ENCODE results near the gene ZNF827. TPM values are rescaled to one million over a fixed set of nuclear protein-coding genes. Genes with fewer than 3 reads are reported as not detected.

ZNF827 gene
- total RNA-seq, 1 donor from 2014 or later: 23.8 TPM

DNA sequence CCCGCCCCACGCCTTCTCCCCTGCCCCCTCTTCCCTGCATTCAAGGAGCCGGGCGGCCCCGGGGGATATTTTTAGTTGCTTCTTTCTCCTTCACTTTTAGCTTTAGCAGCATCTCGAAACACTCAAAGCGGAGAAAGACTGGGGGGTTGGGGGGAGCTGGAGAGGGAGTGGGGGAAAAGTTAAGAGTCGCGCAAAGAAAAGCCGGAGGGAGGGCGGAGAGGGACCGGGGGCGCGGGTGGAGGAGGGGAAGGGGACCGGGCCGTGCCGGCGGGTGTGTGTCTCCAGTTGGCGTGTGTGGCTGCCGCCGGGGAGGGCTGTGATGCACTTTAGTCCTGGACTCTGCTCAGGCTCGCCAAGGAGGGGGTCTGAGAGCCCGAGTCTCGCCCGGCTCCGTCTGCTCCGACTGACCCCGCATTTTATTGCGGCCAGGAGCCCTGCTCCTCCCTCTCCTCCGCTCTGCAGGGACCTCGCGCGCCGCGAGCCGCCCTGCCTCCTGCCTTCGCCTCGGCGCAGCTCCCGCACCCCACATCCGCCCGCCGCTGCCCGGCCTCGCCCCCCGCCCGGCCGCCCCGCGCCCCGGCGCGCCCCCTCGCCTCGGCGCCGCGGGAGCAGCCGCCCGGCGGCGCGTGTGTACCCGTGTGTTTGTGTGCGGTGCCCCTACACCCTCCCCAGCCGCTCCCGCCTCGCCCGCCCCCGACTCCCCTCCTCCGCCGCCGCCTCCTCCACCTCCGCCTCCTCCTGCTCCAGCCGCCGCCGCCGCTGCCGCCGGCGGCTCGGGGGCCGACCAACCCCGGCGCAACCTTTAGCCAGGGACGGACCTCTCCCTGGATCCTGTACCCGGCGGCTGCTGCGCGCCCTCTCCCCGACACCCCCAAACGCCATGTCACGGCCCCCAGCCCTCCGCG, 1.4 kb downstream of the ZNF827 start:
- peak overlapping the region; percentile 97 for H3K27ac Mint-ChIP-seq (ENCODE audit: unreplicated experiment)
- TF ChIP-seq, protein P1, sequence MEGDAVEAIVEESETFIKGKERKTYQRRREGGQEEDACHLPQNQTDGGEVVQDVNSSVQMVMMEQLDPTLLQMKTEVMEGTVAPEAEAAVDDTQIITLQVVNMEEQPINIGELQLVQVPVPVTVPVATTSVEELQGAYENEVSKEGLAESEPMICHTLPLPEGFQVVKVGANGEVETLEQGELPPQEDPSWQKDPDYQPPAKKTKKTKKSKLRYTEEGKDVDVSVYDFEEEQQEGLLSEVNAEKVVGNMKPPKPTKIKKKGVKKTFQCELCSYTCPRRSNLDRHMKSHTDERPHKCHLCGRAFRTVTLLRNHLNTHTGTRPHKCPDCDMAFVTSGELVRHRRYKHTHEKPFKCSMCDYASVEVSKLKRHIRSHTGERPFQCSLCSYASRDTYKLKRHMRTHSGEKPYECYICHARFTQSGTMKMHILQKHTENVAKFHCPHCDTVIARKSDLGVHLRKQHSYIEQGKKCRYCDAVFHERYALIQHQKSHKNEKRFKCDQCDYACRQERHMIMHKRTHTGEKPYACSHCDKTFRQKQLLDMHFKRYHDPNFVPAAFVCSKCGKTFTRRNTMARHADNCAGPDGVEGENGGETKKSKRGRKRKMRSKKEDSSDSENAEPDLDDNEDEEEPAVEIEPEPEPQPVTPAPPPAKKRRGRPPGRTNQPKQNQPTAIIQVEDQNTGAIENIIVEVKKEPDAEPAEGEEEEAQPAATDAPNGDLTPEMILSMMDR (IDR thresholded peaks at IDR 0.05): no peak
- no peaks in the 10 kb centered on the region for H3K36me3 Mint-ChIP-seq (ENCODE audit: low read depth)
- DNase-seq (ENCODE audit: low spot score): peak; percentile 90
- no peaks in the 10 kb centered on the region for H3K9me3 Mint-ChIP-seq (ENCODE audit: low read depth)
- peaks cover 53% of the 10 kb centered on the region for H3K4me1 Mint-ChIP-seq (ENCODE audit: low read depth)
- no peaks in the 10 kb centered on the region for H3K27me3 Mint-ChIP-seq (ENCODE audit: low read depth)
- H3K4me3 Mint-ChIP-seq (ENCODE audit: unreplicated experiment): peak overlapping the region; percentile 98

DNA sequence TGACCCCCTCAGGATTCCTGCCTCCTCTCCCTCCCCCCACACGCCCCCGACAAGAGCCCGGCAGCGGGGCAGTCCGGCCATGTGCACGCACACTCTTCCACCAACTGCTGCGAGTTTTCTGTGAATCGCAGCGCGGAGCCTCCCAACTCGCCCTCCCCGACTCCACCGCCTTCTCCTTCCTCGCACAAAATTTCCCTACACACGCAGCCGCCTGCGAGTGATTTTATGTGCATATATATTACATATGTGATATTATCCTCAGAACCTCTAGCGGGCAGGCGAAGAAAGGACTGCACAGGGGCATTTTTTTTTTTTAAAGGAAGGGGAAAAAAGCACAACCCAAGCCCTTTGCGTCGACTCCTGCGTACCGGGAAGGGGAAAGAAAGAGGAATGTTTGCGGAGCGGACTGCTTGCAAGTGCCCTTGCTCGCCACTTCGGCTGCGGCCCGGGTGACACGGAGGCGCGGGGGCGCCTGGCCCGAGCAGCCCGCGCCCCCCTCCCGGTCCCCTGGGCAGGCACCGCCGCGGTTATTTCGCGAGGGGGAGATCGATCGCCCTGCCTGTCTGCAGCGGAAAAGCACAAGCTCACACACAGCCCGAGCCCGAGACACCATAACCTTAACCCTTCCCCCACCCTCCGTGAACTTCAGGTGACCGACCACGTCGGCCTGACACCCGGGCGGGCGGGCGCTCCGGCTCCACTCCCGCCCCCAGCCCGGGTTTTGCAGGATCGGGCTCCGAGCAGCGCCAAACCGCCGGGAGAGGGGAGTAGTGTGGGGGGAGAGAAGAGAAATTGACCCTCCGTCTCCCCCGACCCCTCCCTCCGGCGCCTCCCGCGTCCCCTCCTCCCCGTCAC, 2.3 kb downstream of the ZNF827 start:
- no peaks in the 10 kb centered on the region for H3K9me3 Mint-ChIP-seq (ENCODE audit: low read depth)
- H3K4me3 Mint-ChIP-seq (ENCODE audit: unreplicated experiment): peak overlapping the region; percentile 98
- no peaks in the 10 kb centered on the region for H3K36me3 Mint-ChIP-seq (ENCODE audit: low read depth)
- TF ChIP-seq, protein P1 (IDR thresholded peaks at IDR 0.05): peak; percentile 73
- no peaks in the 10 kb centered on the region for H3K27me3 Mint-ChIP-seq (ENCODE audit: low read depth)
- peaks cover 56% of the 10 kb centered on the region for H3K4me1 Mint-ChIP-seq (ENCODE audit: low read depth)
- H3K27ac Mint-ChIP-seq (ENCODE audit: unreplicated experiment): peak overlapping the region; percentile 95
- peak; percentile 86 for DNase-seq (ENCODE audit: low spot score)

DNA sequence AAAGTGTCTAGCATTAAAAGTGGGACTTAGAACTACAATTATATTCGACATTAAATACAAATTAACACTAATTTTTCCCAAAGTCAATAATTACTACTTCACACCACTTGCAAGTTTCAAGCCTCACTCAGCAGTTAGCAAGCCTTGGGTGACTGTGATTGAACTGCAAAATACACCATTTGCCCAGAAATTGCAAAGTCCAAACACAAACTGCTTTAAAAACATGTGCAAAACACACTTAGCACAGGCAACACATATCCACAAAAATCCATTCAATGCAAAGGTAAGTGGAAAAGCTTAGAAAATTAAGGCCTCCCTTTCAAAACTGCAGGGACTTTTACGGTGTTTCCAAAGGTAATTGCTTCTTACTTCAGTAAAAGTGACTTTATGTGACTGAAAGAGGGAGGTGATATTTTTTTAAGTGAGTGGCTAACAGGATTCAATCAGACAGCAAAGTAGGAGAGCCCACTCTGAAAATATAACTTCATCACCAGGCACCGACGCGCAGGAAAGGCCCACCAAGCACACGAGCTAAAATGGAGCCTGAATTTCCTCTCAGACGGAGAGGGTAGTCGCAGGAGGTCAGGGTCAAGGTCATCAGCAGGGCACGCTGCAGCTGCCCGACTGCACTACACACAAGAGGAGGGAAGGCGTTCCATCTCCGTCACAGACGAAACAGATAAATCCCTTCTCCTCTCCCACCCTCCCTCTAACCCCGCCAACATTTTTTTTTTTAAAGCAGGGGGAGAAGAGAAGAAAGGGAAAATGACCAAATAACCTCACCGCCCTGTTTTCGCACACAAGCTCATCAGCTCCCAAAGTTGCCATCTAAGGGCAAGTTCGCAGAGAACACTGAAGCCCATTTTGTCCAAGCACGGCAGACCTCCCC, 3.1 kb downstream of the ZNF827 start:
- Mint-ChIP-seq H3K4me1 (ENCODE audit: low read depth) (peaks cover 64% of the 10 kb centered on the region), H3K27me3 (ENCODE audit: low read depth) (no peaks in the 10 kb centered on the region), H3K9me3 (ENCODE audit: low read depth) (no peaks in the 10 kb centered on the region), H3K27ac (ENCODE audit: unreplicated experiment) (peak overlapping the region; percentile 95), H3K4me3 (ENCODE audit: unreplicated experiment) (peak overlapping the region; percentile 98), H3K36me3 (ENCODE audit: low read depth) (no peaks in the 10 kb centered on the region)
- TF ChIP-seq, protein P1 (IDR thresholded peaks at IDR 0.05): no peak
- no peak for DNase-seq (ENCODE audit: low spot score)

DNA sequence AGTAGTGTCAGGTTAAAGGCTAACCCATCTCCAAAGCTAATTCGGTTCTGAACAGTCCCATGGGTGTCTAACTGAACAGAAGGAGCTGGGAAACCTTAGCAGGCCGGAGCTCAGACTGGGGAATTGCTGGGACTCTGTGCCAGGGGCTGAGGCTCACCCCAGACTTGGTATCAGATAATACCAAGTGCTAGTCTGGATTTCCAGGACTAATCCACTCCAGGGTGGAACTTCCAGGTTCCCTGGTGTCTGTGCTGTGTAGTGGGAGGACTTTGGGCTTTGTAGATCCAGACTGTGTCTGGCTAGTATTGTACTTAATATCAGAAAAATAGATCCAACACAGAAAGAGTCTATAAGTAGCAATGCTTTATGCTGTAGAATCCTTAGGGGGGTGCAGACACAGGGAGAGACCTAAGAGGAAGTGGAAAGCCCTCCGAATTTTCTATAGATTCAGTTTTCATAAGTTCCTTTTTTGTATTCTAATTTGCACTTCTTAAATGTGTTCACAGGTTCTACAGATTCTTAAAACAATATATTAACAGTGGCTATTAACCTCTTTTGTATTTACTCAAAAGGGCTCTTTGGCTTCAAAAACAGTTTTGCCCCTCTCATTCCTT, 4.1 kb downstream of the ZNF827 start:
- H3K4me3 Mint-ChIP-seq (ENCODE audit: unreplicated experiment): no peak overlapping the region
- no peaks in the 10 kb centered on the region for H3K36me3 Mint-ChIP-seq (ENCODE audit: low read depth)
- H3K27me3 Mint-ChIP-seq (ENCODE audit: low read depth): no peaks in the 10 kb centered on the region
- TF ChIP-seq, protein P1 (IDR thresholded peaks at IDR 0.05): no peak
- DNase-seq (ENCODE audit: low spot score): no peak
- H3K9me3 Mint-ChIP-seq (ENCODE audit: low read depth): no peaks in the 10 kb centered on the region
- H3K27ac Mint-ChIP-seq (ENCODE audit: unreplicated experiment): peak overlapping the region; percentile 38
- H3K4me1 Mint-ChIP-seq (ENCODE audit: low read depth): peaks cover 63% of the 10 kb centered on the region

All from chondrocyte (in vitro differentiated cells).